Peyer's patch (tissue), 4 donors: ENCODE data around the gene CD302. TPM values are rescaled to one million over a fixed set of nuclear protein-coding genes. Genes with fewer than 3 reads are reported as not detected.

Experiments used
- DNase-seq, 3 donors: peaks; one replicate each; pipeline ENCODE4 v3.0.0-alpha.2; 2017 to 2019
- H3K27ac ChIP-seq, 4 donors: fragments of 200-600 bp; sonication (generic); one replicate each; pipeline ENCODE4 v1.5.1; 2016 to 2019
- H3K27me3 ChIP-seq, 2 donors: fragments of 200-600 bp; sonication (generic); one replicate each; pipeline ENCODE4 v1.5.1; 2019
- H3K36me3 ChIP-seq, 3 donors: fragments of 200-600 bp; sonication (generic); one replicate each; pipeline ENCODE4 v1.5.1; 2016 to 2019
- H3K4me1 ChIP-seq, 4 donors: fragments of 200-600 bp; sonication (generic); one replicate each; pipeline ENCODE4 v1.5.1; 2016 to 2019
- H3K4me3 ChIP-seq, 4 donors: fragments of 200-600 bp; sonication (generic); 1 replicate in 3 of 4; 2 replicates in 1 of 4; pipeline ENCODE4 v1.5.1; 2016 to 2019; ENCODE audit warnings: mild to moderate bottlenecking in 1 of 4
- H3K9me3 ChIP-seq, 4 donors: fragments of 200-600 bp; sonication (generic); one replicate each; pipeline ENCODE4 v1.5.1; 2016 to 2019; ENCODE audit warnings: mild to moderate bottlenecking in 1 of 4
- POLR2A ChIP-seq, 2 donors: fragments of 450-650 bp; IDR thresholded peaks; one replicate each; pipeline ENCODE4 v1.5.1; 2017; ENCODE audit warnings: antibody characterized with exemption in 2 of 2, mild to moderate bottlenecking in 2 of 2, moderate library complexity in 2 of 2
- total RNA-seq, 4 donors: library from RNA; depleted of rRNA; stranded (reverse); fragments of >200 nt; gene quantifications; one replicate each; pipeline ENCODE4 v1.1.0, GENCODE V29; 2016
- TF ChIP-seq, protein P1 (sequence below), 6 experiments: fragments of 450-650 bp in 4 of 6; fragments of 200-600 bp in 2 of 6; sonication (generic) in 1 of 6; IDR thresholded peaks; one replicate each; pipeline ENCODE4 v1.5.1; 2017 to 2019; ENCODE audit warnings: antibody characterized with exemption in 6 of 6, mild to moderate bottlenecking in 3 of 6, moderate library complexity in 1 of 6

Gene CD302
- total RNA-seq, 4 donors from 2014 or later: 17.9 to 38.0 (median 30.1) TPM

DNA sequence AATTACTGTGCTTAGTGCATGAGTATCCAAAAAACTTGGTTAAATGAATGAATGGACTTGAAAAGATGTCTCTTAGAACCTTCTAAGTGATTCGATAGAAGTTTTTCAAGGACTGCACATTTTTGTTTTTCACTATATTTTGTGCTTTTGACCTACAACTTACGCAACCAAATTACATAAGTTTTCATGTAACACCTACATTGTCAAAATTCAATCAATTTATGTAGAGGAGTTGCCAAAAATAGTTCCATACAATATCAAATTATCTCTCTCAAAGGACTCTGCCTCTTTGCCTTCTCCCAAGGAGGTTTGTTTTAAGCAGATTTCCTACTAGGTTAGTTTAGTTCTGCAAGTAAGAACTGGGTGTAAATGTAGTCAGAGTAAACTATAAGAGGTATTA, 75.4 kb downstream of the CD302 start:
- no peak overlapping the region for H3K27ac ChIP-seq
- TF ChIP-seq, protein P1, sequence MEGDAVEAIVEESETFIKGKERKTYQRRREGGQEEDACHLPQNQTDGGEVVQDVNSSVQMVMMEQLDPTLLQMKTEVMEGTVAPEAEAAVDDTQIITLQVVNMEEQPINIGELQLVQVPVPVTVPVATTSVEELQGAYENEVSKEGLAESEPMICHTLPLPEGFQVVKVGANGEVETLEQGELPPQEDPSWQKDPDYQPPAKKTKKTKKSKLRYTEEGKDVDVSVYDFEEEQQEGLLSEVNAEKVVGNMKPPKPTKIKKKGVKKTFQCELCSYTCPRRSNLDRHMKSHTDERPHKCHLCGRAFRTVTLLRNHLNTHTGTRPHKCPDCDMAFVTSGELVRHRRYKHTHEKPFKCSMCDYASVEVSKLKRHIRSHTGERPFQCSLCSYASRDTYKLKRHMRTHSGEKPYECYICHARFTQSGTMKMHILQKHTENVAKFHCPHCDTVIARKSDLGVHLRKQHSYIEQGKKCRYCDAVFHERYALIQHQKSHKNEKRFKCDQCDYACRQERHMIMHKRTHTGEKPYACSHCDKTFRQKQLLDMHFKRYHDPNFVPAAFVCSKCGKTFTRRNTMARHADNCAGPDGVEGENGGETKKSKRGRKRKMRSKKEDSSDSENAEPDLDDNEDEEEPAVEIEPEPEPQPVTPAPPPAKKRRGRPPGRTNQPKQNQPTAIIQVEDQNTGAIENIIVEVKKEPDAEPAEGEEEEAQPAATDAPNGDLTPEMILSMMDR (IDR thresholded peaks at IDR 0.05): no peak
- no peak for TF ChIP-seq POLR2A (IDR thresholded peaks at IDR 0.05)
- DNase-seq: no peak
- no peaks in the 10 kb centered on the region for H3K9me3 ChIP-seq
- H3K4me1 ChIP-seq: peaks cover 0 to 5% (median 0%) of the 10 kb centered on the region in 4 donors
- H3K36me3 ChIP-seq: peaks cover 0 to 30% (median 0%) of the 10 kb centered on the region in 3 donors
- no peaks in the 10 kb centered on the region for H3K27me3 ChIP-seq
- no peak overlapping the region for H3K4me3 ChIP-seq

DNA sequence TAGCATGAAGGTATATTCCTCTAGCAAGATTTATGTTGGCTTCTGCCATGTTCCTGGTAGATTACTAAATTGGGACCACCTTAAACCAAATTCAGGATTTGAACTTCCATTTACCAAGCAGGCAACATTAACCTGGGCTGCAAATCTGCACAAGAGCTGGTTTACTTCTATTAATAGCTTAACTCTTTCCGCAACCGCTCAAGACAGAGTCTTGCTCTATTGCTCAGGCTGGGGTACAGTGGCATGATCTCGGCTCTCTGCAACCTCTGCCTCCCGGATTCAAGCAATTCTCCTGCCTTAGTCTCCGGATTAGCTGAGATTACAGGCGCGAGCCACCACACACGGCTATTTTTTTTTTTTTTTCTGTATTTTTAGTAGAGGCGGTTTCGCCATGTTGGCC, 77.3 kb downstream of the CD302 start:
- TF ChIP-seq POLR2A (IDR thresholded peaks at IDR 0.05): no peak
- TF ChIP-seq, protein P1 (IDR thresholded peaks at IDR 0.05): no peak
- Histone ChIP-seq H3K27me3 (no peaks in the 10 kb centered on the region), H3K4me1 (peaks cover 0 to 19% (median 5%) of the 10 kb centered on the region in 4 donors), H3K27ac (no peak overlapping the region), H3K9me3 (no peaks in the 10 kb centered on the region), H3K36me3 (peaks cover 0 to 32% (median 0%) of the 10 kb centered on the region in 3 donors), H3K4me3 (no peak overlapping the region)
- DNase-seq: no peak

Other genes starting within 250 kb of the CD302 start
- 100 to 1,000 TPM; 104 to 301 (median 157) TPM for gene BAZ2B, start 181.7 kb downstream of the CD302 start, total RNA-seq
- gene MARCHF7, start 85.7 kb downstream of the CD302 start, total RNA-seq: 100 to 1,000 TPM in 1 of 4 donors, 10 to 100 TPM in 3; 47.7 to 187 (median 78.7) TPM
- 10 to 100 TPM; 12.4 to 81.8 (median 65.2) TPM for gene LY75, start 106.5 kb upstream of the CD302 start, total RNA-seq